Common myeloid progenitor, CD34-positive (primary cell): ENCODE data around the gene TENT4B.
A peak's percentile ranks its signal among the peaks of the same experiment; 100 is the strongest.

Experiments
- CTCF ChIA-PET: fragments of 350-600 bp; sonication (Branson Sonifier 250); formaldehyde crosslinking; loops from one replicate; lab custom pipeline; 2021; ENCODE audit warnings: antibody characterized with exemption; lab: Charles Lee
- POLR2A ChIA-PET: fragments of 350-600 bp; sonication (Branson Sonifier 250); formaldehyde crosslinking; loops from one replicate; lab custom pipeline; 2021; ENCODE audit warnings: antibody characterized with exemption; lab: Charles Lee
- DNase-seq, 3 donors: peaks; one replicate each; pipeline versions ENCODE4 v3.0.0 to v3.0.0-alpha.2; 2013
- H3K27ac ChIP-seq, 2 experiments: 1 replicate in 1 of 2; 2 replicates in 1 of 2; pipeline ENCODE4 v1.7.0; 2013; ENCODE audit warnings: inconsistent platforms in 2 of 2, low read length in 2 of 2, mild to moderate bottlenecking in 2 of 2, low read depth in 1 of 2, moderate library complexity in 1 of 2; ENCODE audit not compliant: severe bottlenecking in 2 of 2, insufficient read depth in 1 of 2, poor library complexity in 1 of 2
- H3K27me3 ChIP-seq, 5 experiments: replicated peaks in 2 of 5; 1 replicate in 3 of 5; 2 replicates in 2 of 5; pipeline versions ENCODE4 v1.6.1 to v1.7.0; 2013; ENCODE audit warnings: low read length in 4 of 5, mild to moderate bottlenecking in 2 of 5, moderate library complexity in 2 of 5, inconsistent platforms in 1 of 5; ENCODE audit not compliant: insufficient read depth in 5 of 5, control insufficient read depth in 4 of 5
- H3K36me3 ChIP-seq, 4 experiments: 1 replicate in 2 of 4; 2 replicates in 2 of 4; pipeline versions ENCODE4 v1.6.1 to v1.7.0; 2013; ENCODE audit warnings: low read length in 3 of 4, control low read depth in 1 of 4, mild to moderate bottlenecking in 1 of 4; ENCODE audit not compliant: control insufficient read depth in 4 of 4, insufficient read depth in 4 of 4
- H3K4me1 ChIP-seq, 4 experiments: 1 replicate in 3 of 4; 2 replicates in 1 of 4; pipeline versions ENCODE4 v1.6.1 to v1.7.1; 2013; ENCODE audit warnings: low read length in 3 of 4, mild to moderate bottlenecking in 3 of 4, control low read depth in 1 of 4, inconsistent platforms in 1 of 4, moderate library complexity in 1 of 4; ENCODE audit not compliant: control insufficient read depth in 4 of 4, insufficient read depth in 4 of 4; ENCODE audit errors: control extremely low read depth in 1 of 4
- H3K4me3 ChIP-seq, 7 experiments: 1 replicate in 4 of 7; 2 replicates in 3 of 7; pipeline versions ENCODE4 v1.5.1 to v1.7.0; 2013; ENCODE audit warnings: mild to moderate bottlenecking in 7 of 7, low read length in 6 of 7, moderate library complexity in 6 of 7, inconsistent platforms in 2 of 7, low read depth in 2 of 7, control low read depth in 1 of 7; ENCODE audit not compliant: insufficient read depth in 4 of 7, control insufficient read depth in 1 of 7; ENCODE audit errors: extremely low read depth in 1 of 7
- H3K9me3 ChIP-seq, 5 experiments: 1 replicate in 4 of 5; 2 replicates in 1 of 5; pipeline versions ENCODE4 v1.6.1 to v1.7.1; 2013; ENCODE audit warnings: low read length in 4 of 5, mild to moderate bottlenecking in 2 of 5, inconsistent platforms in 1 of 5, low read depth in 1 of 5, moderate library complexity in 1 of 5; ENCODE audit not compliant: control insufficient read depth in 4 of 5, insufficient read depth in 2 of 5; ENCODE audit errors: control extremely low read depth in 1 of 5
- WGBS: methylation state at CpG from one replicate; pipeline ENCODE4 v1.1.5; 2013; ENCODE audit not compliant: insufficient coverage; 5-methylcytosine and 5-hydroxymethylcytosine counted together

The TENT4B gene

DNA sequence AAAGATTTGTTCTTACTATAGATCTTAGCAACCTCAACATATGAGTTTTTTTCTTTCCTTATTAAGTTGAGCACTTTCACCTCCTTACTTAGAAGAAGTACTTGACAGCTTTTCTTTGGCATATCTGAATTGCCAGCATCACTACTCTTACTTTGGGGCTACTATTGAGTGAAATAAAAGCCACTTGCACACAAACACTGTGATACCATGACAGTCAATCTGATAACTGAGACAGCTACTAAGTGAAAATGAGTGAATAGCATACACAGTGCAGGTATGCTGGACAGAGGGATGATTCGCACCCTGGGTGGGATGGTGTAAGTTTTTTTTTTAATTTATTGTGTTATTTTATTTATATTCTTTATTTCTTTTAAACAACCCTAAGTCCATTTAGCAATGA, 13.5 kb upstream of the TENT4B start:
- Histone ChIP-seq H3K27ac (no peak overlapping the region), H3K4me3 (no peak overlapping the region), H3K36me3 (no peaks in the 10 kb centered on the region), H3K4me1 (no peaks in the 10 kb centered on the region), H3K27me3 (no peaks in the 10 kb centered on the region), H3K9me3 (peaks cover 0 to 6% (median 0%) of the 10 kb centered on the region in 5 experiments)
- no peak for DNase-seq
- WGBS: no CpG with 5 or more reads among the region's 1 CpG
- ChIA-PET POLR2A (no interaction called here), CTCF (interaction anchor here (1.0 to 2.3 kb wide), 2 partner anchors 71 to 74 kb away, joined by 3 to 5 read pairs; no protein-coding TSS in a partner anchor)

DNA sequence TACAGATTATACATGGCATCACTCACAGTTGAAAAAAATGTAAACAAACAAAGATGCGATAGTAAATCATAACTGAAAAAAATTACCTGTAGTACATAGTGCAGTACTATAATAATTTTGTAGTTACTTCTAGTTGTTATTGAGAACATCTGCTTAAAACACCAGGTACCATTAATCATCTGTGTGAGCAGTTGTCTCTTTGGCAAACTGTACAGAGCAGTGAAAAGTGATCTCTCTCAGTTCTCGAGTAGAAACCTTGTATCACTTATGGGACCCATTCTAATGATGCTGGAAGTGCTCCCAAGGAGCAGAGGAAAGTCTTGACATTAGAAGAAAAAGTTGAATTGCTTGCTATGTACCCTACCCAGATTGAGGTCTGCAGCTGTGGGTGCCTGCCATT, 8.9 kb upstream of the TENT4B start:
- no peak for DNase-seq
- WGBS: 100% methylated on average over 1 of the region's 2 CpGs
- Histone ChIP-seq H3K9me3 (peaks cover 0 to 6% (median 0%) of the 10 kb centered on the region in 5 experiments), H3K27ac (no peak overlapping the region), H3K27me3 (no peaks in the 10 kb centered on the region), H3K4me3 (no peak overlapping the region), H3K4me1 (peaks cover 0 to 6% (median 3%) of the 10 kb centered on the region in 4 experiments), H3K36me3 (no peaks in the 10 kb centered on the region)
- ChIA-PET CTCF (no interaction called here), POLR2A (no interaction called here)

DNA sequence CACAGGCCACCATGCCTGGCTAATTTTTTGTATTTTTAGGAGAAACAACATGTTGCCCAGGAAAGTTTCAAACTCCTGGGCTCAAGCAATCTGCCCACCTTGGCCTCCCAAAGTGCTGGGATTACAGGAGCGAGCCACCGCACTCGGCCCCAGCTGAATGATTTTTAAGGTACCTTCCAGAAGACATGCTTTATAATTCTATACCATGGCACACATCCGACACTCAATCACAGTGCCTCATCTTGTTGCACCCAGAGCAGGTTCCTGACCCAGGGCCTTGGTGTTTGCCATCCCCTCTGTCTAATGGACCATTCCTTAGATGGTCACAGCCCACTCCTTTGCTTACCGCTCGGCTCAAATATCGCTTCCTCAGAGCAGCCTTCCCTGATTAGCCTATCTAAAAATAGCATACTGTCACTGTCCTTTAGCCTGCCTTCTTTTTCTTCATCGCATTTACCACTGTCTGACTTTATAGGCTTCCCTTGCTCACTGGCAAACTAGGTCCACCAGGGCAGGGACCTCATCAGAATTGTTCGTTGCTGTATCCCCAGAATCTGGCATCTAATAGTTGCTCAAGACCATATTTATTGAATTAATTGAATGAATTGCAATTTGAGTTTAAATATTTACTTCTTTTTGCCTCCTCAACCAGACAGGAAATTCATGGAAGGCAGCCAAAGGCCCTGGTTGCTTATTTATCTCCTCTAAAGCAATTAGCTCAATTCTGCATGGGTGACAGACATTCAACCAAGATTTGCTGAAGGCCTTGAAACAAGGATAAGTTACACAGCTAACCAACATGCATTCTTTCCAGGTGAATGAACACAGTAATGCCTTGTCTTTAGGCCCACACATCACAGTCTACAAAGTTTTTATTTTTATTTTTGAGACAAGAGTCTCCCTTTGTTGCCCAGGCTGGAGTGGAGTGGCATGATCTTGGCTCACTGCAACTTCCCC, 6.3 kb upstream of the TENT4B start:
- Histone ChIP-seq H3K4me1 (peaks cover 0 to 7% (median 3%) of the 10 kb centered on the region in 4 experiments), H3K27ac (no peak overlapping the region), H3K36me3 (no peaks in the 10 kb centered on the region), H3K9me3 (no peaks in the 10 kb centered on the region), H3K27me3 (no peaks in the 10 kb centered on the region), H3K4me3 (no peak overlapping the region)
- 94% methylated on average over 8 of the region's 9 CpGs for WGBS
- ChIA-PET CTCF (interaction anchor here (1.0 kb wide), 1 partner anchor 11 kb away, joined by 5 read pairs; no protein-coding TSS in a partner anchor), POLR2A (no interaction called here)
- no peak for DNase-seq

DNA sequence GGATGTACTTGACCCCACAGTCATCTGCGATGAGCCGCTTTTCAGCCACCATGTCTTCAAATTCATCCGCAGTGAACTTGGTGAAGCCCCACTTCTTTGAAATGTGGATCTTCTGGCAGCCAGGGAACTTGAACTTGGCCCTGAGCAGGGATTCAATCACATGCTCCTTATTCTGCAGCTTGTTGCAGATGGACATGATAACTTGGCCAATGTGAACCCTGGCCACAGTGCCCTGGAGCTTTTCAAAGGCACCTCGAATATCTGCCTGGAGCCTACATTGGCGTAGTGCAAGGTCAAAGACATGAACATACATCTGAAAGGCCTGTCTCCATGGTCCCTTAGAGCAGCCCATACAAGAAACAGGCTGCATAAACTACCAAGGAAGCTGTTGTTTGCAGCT, 1.8 kb upstream of the TENT4B start:
- DNase-seq: no peak
- Histone ChIP-seq H3K9me3 (no peaks in the 10 kb centered on the region), H3K27ac (no peak overlapping the region), H3K36me3 (no peaks in the 10 kb centered on the region), H3K27me3 (no peaks in the 10 kb centered on the region), H3K4me3 (no peak overlapping the region), H3K4me1 (peaks cover 19 to 39% (median 31%) of the 10 kb centered on the region in 4 experiments)
- CTCF ChIA-PET: interaction anchor here (0.8 to 1.2 kb wide), 4 partner anchors 17 to 126 kb away, joined by 3 to 5 read pairs (median 3); partner anchors contain the start of gene CNEP1R1
- 100% methylated on average over 3 of the region's 5 CpGs for whole genome bisulfite sequencing
- POLR2A ChIA-PET: no interaction called here

DNA sequence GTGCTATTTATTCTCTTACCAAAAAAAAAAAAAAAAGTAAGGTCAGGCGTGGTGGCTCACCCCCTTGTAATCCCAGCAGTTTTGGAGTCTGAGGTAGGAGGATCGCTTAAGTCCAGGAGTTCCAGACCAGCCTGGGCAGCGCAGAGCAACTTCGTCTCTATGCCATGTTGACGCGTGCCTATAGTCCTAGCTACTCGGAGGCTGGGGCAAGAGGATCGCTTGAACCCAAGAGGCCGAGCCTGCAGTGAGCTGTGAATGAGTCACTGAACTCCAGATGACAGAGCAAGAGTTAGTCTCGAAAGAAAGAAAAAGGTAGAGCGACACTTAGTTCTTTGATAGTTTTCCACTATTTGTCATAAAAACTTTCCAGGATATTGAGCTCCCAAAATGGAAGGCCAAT, 1.4 kb upstream of the TENT4B start:
- peak overlapping the region in 5 of 7 experiments; percentile 78 to 95 (median 79) for H3K4me3 ChIP-seq
- POLR2A ChIA-PET: no interaction called here

DNA sequence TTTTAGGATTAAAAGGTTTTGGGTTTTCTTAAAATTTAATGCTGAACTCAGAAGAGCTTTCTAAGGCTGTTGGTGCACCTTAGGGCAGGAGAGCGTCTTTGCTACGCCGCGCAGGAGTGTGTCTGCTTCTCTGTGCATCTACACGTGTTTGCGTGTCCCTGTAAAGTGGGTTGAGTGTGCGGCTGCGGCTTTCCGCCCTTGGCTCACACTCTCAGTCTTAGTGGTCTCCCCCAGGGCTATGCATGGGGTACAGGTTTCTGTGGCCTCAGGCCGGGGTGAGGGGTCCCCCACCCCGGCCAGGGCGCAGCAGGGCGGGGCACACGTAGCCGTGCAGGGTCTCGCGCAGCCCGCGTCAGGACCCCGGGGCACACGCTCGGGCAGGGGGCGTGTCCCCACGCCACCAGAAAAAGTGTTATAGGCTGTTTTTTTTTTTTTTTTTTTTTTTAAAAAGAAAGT, 727 bp upstream of the TENT4B start:
- ChIA-PET POLR2A (interaction anchor here (0.7 kb wide), 1 partner anchor 87 kb away, joined by 3 read pairs; the partner anchor contains the start of gene HEATR3), CTCF (interaction anchor here (0.9 to 1.2 kb wide), 4 partner anchors 18 to 127 kb away, joined by 3 to 5 read pairs (median 4); partner anchors contain the start of gene CNEP1R1)
- H3K36me3 ChIP-seq: peaks cover 0 to 2% (median 0%) of the 10 kb centered on the region in 4 experiments
- peak overlapping the region; percentile 78 to 88 for H3K27ac ChIP-seq
- no peak for DNase-seq
- H3K4me1 ChIP-seq: peaks cover 19 to 37% (median 30%) of the 10 kb centered on the region in 4 experiments
- H3K4me3 ChIP-seq: peak overlapping the region; percentile 67 to 95 (median 79)
- WGBS: 0% methylated on average over 14 of the region's 24 CpGs
- H3K27me3 ChIP-seq: no peaks in the 10 kb centered on the region
- no peaks in the 10 kb centered on the region for H3K9me3 ChIP-seq

More for the DNA sequence above, 1.4 kb upstream of the TENT4B start:
- no peak overlapping the region for H3K27ac ChIP-seq
- peaks cover 19 to 38% (median 32%) of the 10 kb centered on the region in 4 experiments for H3K4me1 ChIP-seq
- H3K9me3 ChIP-seq: no peaks in the 10 kb centered on the region
- no peak for DNase-seq
- 92% methylated on average over 10 of the region's 11 CpGs for WGBS
- CTCF ChIA-PET: interaction anchor here (0.8 to 1.2 kb wide), 5 partner anchors 17 to 126 kb away, joined by 3 to 5 read pairs (median 3); partner anchors contain the start of gene CNEP1R1
- no peaks in the 10 kb centered on the region for H3K36me3 ChIP-seq
- H3K27me3 ChIP-seq: no peaks in the 10 kb centered on the region
